DND-41 (cell line): Measurements from ENCODE around the gene TTC28.

Source experiments
- ATAC-seq: fragments of 200-7000 bp; cut with Tn5 transposase; 3 replicates; pipeline ENCODE4 v1.9.1; 2021; ENCODE audit warnings: low read depth; ENCODE audit not compliant: insufficient read depth
- DNase-seq: peaks from one replicate; pipeline ENCODE4 v3.0.0-alpha.2; 2020
- H2AFZ ChIP-seq: 2 replicates; pipeline ENCODE4 v1.6.0; 2012; ENCODE audit warnings: low read depth, low read length
- H3K27ac ChIP-seq: 2 replicates; pipeline ENCODE4 v1.5.1; 2012; ENCODE audit warnings: low read length, inconsistent platforms
- H3K27me3 ChIP-seq: fragments of 200-600 bp; sonication (generic); 2 replicates; pipeline ENCODE4 v1.6.0; 2012; ENCODE audit warnings: low read length, mild to moderate bottlenecking, inconsistent platforms; ENCODE audit not compliant: insufficient read depth, poor library complexity
- H3K36me3 ChIP-seq: 2 replicates; pipeline ENCODE4 v1.5.1; 2012; ENCODE audit warnings: low read length, inconsistent platforms; ENCODE audit not compliant: insufficient read depth
- H3K4me1 ChIP-seq: 2 replicates; pipeline ENCODE4 v1.5.1; 2012; ENCODE audit warnings: mild to moderate bottlenecking, low read length; ENCODE audit not compliant: insufficient read depth
- H3K4me2 ChIP-seq: 2 replicates; pipeline ENCODE4 v1.6.0; 2012; ENCODE audit warnings: mild to moderate bottlenecking, moderate library complexity, low read length, inconsistent platforms; ENCODE audit not compliant: insufficient read depth
- H3K4me3 ChIP-seq, 2 experiments: fragments of 200-600 bp in 1 of 2; shearing (Covaris generic) in 1 of 2; 2 replicates each; pipeline ENCODE4 v1.5.1; 2012 to 2016; ENCODE audit warnings: inconsistent platforms in 2 of 2, low read length in 2 of 2, mild to moderate bottlenecking in 2 of 2, low read depth in 1 of 2, moderate library complexity in 1 of 2
- H3K79me2 ChIP-seq: 2 replicates; pipeline ENCODE4 v1.6.0; 2012; ENCODE audit warnings: low read length, inconsistent platforms; ENCODE audit not compliant: insufficient read depth
- H3K9ac ChIP-seq: 2 replicates; pipeline ENCODE4 v1.6.0; 2012; ENCODE audit warnings: low read depth, mild to moderate bottlenecking, inconsistent platforms, low read length, moderate library complexity
- H3K9me3 ChIP-seq: 2 replicates; pipeline ENCODE4 v1.5.1; 2012; ENCODE audit warnings: low read length, moderate library complexity, mild to moderate bottlenecking, inconsistent platforms; ENCODE audit not compliant: insufficient read depth, severe bottlenecking
- H4K20me1 ChIP-seq: 2 replicates; pipeline ENCODE4 v1.6.0; 2012; ENCODE audit warnings: low read length; ENCODE audit not compliant: insufficient read depth
- EZH2 ChIP-seq: IDR thresholded peaks from 3 replicates; pipeline ENCODE4 v1.6.1; 2012; ENCODE audit warnings: borderline replicate concordance, low read depth, mild to moderate bottlenecking, moderate library complexity, low read length, inconsistent platforms; ENCODE audit not compliant: severe bottlenecking
- TF ChIP-seq, protein P1 (sequence below): IDR thresholded peaks from 2 replicates; pipeline ENCODE4 v1.5.1; 2012; ENCODE audit warnings: borderline replicate concordance, low read length, moderate library complexity, mild to moderate bottlenecking; ENCODE audit not compliant: poor library complexity, severe bottlenecking; ENCODE audit errors: extremely low read depth

Gene TTC28

DNA sequence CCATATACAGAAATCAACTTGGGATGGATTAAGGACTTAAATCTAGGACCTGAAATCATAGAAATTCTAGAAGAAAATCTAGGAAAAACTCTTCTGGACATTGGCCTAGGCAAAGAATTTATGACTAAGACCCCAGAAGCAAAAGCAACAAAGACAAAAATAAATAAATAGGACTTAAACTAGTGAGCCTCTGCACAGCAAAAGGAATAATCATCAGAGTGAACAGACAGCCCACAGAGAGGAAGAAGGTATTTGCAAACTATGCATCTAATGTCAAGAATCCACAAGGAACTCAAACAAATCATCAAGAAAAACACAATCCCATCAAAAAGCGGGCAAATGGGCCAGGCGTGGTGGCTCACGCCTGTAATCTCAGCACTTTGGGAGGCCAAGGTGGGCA lies 32.4 kb downstream of the TTC28 start:
- H3K4me3 ChIP-seq, result no peak overlapping the region
- peaks cover 54% of the 10 kb centered on the region for H3K27me3 ChIP-seq
- no peaks in the 10 kb centered on the region for H4K20me1 ChIP-seq
- no peak for TF ChIP-seq EZH2
- TF ChIP-seq, protein P1, sequence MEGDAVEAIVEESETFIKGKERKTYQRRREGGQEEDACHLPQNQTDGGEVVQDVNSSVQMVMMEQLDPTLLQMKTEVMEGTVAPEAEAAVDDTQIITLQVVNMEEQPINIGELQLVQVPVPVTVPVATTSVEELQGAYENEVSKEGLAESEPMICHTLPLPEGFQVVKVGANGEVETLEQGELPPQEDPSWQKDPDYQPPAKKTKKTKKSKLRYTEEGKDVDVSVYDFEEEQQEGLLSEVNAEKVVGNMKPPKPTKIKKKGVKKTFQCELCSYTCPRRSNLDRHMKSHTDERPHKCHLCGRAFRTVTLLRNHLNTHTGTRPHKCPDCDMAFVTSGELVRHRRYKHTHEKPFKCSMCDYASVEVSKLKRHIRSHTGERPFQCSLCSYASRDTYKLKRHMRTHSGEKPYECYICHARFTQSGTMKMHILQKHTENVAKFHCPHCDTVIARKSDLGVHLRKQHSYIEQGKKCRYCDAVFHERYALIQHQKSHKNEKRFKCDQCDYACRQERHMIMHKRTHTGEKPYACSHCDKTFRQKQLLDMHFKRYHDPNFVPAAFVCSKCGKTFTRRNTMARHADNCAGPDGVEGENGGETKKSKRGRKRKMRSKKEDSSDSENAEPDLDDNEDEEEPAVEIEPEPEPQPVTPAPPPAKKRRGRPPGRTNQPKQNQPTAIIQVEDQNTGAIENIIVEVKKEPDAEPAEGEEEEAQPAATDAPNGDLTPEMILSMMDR, result no peak
- no peak for DNase-seq
- no peaks in the 10 kb centered on the region for H3K79me2 ChIP-seq
- H3K9ac ChIP-seq, result no peak overlapping the region
- no peaks in the 10 kb centered on the region for H3K36me3 ChIP-seq
- no peaks in the 10 kb centered on the region for H3K9me3 ChIP-seq
- H3K4me2 ChIP-seq, result no peak overlapping the region
- H2AFZ ChIP-seq, result no peak overlapping the region
- ATAC-seq, result no peak
- H3K27ac ChIP-seq, result no peak overlapping the region
- no peaks in the 10 kb centered on the region for H3K4me1 ChIP-seq

DNA sequence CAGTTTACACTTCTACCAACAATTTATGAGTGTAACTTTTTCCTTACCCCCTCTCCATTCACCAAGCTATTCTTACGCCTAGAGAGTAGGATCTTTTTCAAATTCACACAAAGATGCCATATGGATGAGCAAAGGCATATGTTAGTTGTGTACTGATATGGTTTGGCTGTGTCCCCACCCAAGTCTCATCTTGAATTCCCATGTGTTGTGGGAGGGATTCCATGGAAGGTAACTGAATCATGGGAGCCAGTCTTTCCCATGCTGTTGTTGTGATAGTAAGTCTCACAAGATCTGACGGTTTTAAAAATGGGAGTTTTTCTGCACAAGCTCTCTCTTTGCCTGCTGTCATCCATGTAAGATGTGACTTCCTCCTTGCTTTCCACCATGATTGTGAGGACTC lies 40.3 kb downstream of the TTC28 start:
- TF ChIP-seq EZH2, result no peak
- TF ChIP-seq, protein P1, result no peak

DNA sequence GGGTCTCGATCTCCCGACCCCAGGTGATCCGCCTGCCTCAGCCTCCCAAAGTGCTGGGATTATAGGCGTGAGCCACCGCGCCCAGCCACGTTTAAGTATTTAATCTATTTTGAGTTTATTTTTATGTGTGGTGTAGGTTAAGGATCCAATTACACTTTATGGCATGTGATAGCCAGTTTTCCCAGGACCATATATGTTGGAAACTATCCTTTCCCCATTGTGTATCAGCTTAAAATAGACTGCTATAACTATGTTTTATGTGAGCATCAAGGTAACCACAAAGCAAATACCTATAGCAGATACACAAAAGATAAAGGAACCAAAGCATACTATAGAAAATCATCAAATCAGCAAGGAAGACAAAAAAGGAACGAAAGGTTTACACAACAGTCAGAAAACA lies 42.4 kb downstream of the TTC28 start:
- H3K27me3 ChIP-seq, result peaks cover 28% of the 10 kb centered on the region
- no peak overlapping the region for H3K4me2 ChIP-seq
- no peaks in the 10 kb centered on the region for H3K9me3 ChIP-seq
- H3K79me2 ChIP-seq, result no peaks in the 10 kb centered on the region
- no peak overlapping the region for H3K4me3 ChIP-seq
- no peaks in the 10 kb centered on the region for H3K36me3 ChIP-seq
- H3K9ac ChIP-seq, result no peak overlapping the region
- H3K4me1 ChIP-seq, result no peaks in the 10 kb centered on the region
- no peak overlapping the region for H2AFZ ChIP-seq
- TF ChIP-seq EZH2, result no peak
- TF ChIP-seq, protein P1, result no peak
- ATAC-seq (no peak), DNase-seq (no peak)
- H4K20me1 ChIP-seq, result no peaks in the 10 kb centered on the region
- no peak overlapping the region for H3K27ac ChIP-seq

More for the DNA sequence above, 40.3 kb downstream of the TTC28 start:
- Histone ChIP-seq H3K27me3 (peaks cover 29% of the 10 kb centered on the region), H3K4me1 (no peaks in the 10 kb centered on the region), H3K9me3 (no peaks in the 10 kb centered on the region), H3K79me2 (no peaks in the 10 kb centered on the region), H4K20me1 (no peaks in the 10 kb centered on the region), H3K4me2 (no peak overlapping the region), H2AFZ (no peak overlapping the region), H3K36me3 (no peaks in the 10 kb centered on the region), H3K4me3 (no peak overlapping the region), H3K27ac (no peak overlapping the region), H3K9ac (no peak overlapping the region)
- ATAC-seq, result no peak
- DNase-seq, result no peak

DNA sequence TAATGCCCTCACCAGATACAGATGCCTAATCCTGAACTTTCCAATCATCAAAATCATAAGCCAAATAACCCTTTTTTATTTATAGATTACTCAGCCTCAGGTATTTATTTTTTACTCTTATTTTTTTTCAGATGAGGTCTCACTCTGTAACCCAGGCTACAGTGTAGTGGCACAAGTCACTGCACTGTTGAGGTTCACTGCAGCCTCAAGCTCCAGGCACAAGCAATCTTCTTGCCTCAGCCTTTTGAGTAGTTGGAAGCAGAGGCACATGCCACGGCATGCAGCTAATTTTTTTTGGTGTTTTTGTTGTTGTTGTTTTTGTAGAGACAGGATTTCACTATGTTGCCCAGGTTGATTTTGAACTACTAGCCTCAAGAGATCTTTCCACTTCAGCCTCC lies 49.5 kb downstream of the TTC28 start:
- TF ChIP-seq, protein P1, result no peak
- TF ChIP-seq EZH2, result no peak
- Histone ChIP-seq H3K4me1 (no peaks in the 10 kb centered on the region), H3K4me2 (no peak overlapping the region), H3K79me2 (no peaks in the 10 kb centered on the region), H2AFZ (no peak overlapping the region), H3K36me3 (no peaks in the 10 kb centered on the region), H3K27me3 (peaks cover 35% of the 10 kb centered on the region), H3K27ac (no peak overlapping the region), H4K20me1 (no peaks in the 10 kb centered on the region; the same call in 1 of the 2 replicates), H3K4me3 (no peak overlapping the region), H3K9me3 (no peaks in the 10 kb centered on the region), H3K9ac (no peak overlapping the region)
- no peak for ATAC-seq
- DNase-seq, result no peak
